Pancreas (tissue), 10 donors: ENCODE measurements around the gene C1QTNF5. TPM values are rescaled to one million over a fixed set of nuclear protein-coding genes. Genes with fewer than 3 reads are reported as not detected.
A peak's percentile ranks its signal among the peaks of the same experiment; 100 is the strongest.

Experiments
- ATAC-seq, 4 donors: fragments of 200-7000 bp; cut with Tn5 transposase; one replicate each; pipeline versions ENCODE4 v1.8.0 to v1.9.1; 2020; ENCODE audit warnings: mild to moderate bottlenecking in 4 of 4, moderate library complexity in 4 of 4
- DNase-seq, 6 donors: peaks; one replicate each; pipeline ENCODE4 v3.0.0-alpha.2; 2020
- FAIRE-seq: peaks from 2 replicates; lab custom pipeline; 2012; peaks lifted over from hg19 to GRCh38; lab: Jason Lieb, UNC
- H3K27ac ChIP-seq, 4 donors: fragments of 200-600 bp; sonication (generic); 1 replicate in 3 of 4; 2 replicates in 1 of 4; pipeline versions ENCODE4 v1.5.0 to v1.8.0; 2020
- H3K27me3 ChIP-seq, 4 donors: fragments of 200-600 bp; one replicate each; pipeline ENCODE4 v1.8.0; 2021
- H3K36me3 ChIP-seq, 3 donors: fragments of 200-600 bp; sonication (generic) in 1 of 3; one replicate each; pipeline versions ENCODE4 v1.5.0 to v1.8.0; 2020 to 2021
- H3K4me1 ChIP-seq, 3 donors: fragments of 200-600 bp; one replicate each; pipeline ENCODE4 v1.8.0; 2021
- H3K4me3 ChIP-seq, 4 donors: fragments of 200-600 bp; sonication (generic) in 2 of 4; one replicate each; pipeline versions ENCODE4 v1.5.0 to v1.8.0; 2020 to 2021
- H3K9me3 ChIP-seq, 4 donors: fragments of 200-600 bp; one replicate each; pipeline ENCODE4 v1.8.0; 2021
- CTCF ChIP-seq, 4 donors: fragments of 200-600 bp; sonication (generic) in 3 of 4; IDR thresholded peaks; one replicate each; pipeline versions ENCODE4 v1.5.0 to v1.8.0; 2021; ENCODE audit warnings: antibody characterized with exemption in 4 of 4
- WGBS, 2 donors: extraction: QIAGEN DNeasy Blood & Tissue Kit; methylation state at CpG; one replicate each; pipeline ENCODE4 v1.1.7; 2013; 5-methylcytosine and 5-hydroxymethylcytosine counted together
- intact Hi-C, 3 donors: fragments of 100-400 bp; cut with DNase I; formaldehyde crosslinking; loops; one replicate each; pipeline versions ENCODE4 v1.11.1 to v1.14.2; 2022
- polyA plus RNA-seq, 2 donors: library from polyadenylated mRNA; stranded (reverse); fragments of 200-250 nt; gene quantifications; one replicate each; pipeline ENCODE4 v1.2.3, GENCODE V29; 2013
- total RNA-seq, 6 donors: library from RNA; stranded (reverse); fragmentation: NEBNext Ultra II Directional in 4 of 6; extraction: Animal tissue kit (Norgen Biotek cat#: 25700) in 4 of 6; gene quantifications; one replicate each; pipeline versions ENCODE4 v1.2.1 to v1.2.4, GENCODE V29; 2021 to 2023
- donor health status: healthy with polysubstance abuse.
- donor health status: DM: no; HTN: no; CAD: no; lungs with moderate emphysema.
- donor health status: DM: no; HTN: no; CAD: no.
- donor health status: control.
- donor health status: control.
- donor health status: Bipolar disorder and iron deficiency.
- donor health status: DM: yes; HTN: yes; CAD: no.
- donor health status: DM: no; HTN: no; CAD: no.
- donor health status: DM: no; HTN: no; CAD: no.
- donor health status: DM: yes; HTN: yes; CAD: no.

The C1QTNF5 gene
- total and polyA plus RNA-seq, 8 donors, result 6.7 to 27.9 (median 15.7) TPM

GRCh38 chr11:119375337-119376196, 34.9 kb upstream of the C1QTNF5 start:
- Histone ChIP-seq H3K36me3 (no peaks in the 10 kb centered on the region), H3K27me3 (no peaks in the 10 kb centered on the region), H3K4me3 (no peak overlapping the region), H3K4me1 (peaks cover 5 to 18% (median 10%) of the 10 kb centered on the region in 3 donors), H3K9me3 (no peaks in the 10 kb centered on the region), H3K27ac (peak overlapping the region; percentile 78 to 87 (median 84))
- WGBS, 2 donors, result 56 to 63% methylated on average over 13 to 14 of the region's 14 CpGs
- ATAC-seq (peak; percentile 40 to 50 (median 42)), FAIRE-seq (no peak), DNase-seq (peak in 3 of 6 donors; percentile 66 to 71 (median 68))
- intact Hi-C loops, result loop anchor here in 2 of 3 donors (5.0 to 10.0 kb wide), 2 partner anchors 38 to 51 kb away; no protein-coding TSS in a partner anchor
- TF ChIP-seq CTCF (IDR thresholded peaks at IDR 0.05), result no peak

DNA sequence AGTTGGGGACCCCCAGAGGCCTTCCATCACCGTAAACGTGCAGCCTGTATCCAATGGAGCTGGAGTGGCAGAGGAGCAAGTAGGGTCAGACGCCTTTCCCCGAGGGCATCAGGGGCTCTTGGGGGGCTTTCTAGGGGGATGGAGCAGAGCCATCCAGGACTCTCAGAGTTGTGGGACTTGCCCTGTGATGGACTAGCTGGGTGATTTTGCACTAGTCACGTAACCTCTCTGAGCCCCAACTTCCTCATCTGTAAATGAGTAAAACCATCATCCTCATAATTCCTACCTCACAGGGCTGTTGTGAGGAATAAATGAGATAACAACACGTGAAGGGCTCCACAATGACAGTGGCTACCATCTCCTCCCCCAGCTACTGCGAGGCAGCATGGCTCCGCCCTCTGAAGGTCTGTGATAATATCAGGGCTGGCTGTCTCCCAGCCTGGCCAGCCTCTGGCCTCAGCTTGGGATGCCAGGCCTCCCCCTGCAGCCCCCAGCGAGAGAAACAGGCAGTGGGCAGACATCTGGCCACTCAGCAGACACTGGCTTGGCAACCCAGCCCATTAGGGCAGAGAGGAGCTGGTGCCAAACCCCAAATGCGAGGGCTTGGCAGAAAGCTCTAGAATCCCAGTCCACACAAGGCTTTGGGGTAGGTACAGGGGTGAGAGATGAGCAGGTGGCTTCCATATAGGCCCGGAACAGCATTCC, 34.1 kb upstream of the C1QTNF5 start:
- Histone ChIP-seq H3K9me3 (no peaks in the 10 kb centered on the region), H3K27ac (peak overlapping the region; percentile 78 to 87 (median 84)), H3K4me3 (no peak overlapping the region), H3K27me3 (no peaks in the 10 kb centered on the region), H3K36me3 (no peaks in the 10 kb centered on the region), H3K4me1 (peaks cover 4 to 24% (median 14%) of the 10 kb centered on the region in 3 donors)
- intact Hi-C loops, result loop anchor here in 2 of 3 donors (5.0 to 10.0 kb wide), 2 partner anchors 37 to 50 kb away; no protein-coding TSS in a partner anchor
- ATAC-seq (no peak), DNase-seq (no peak), FAIRE-seq (no peak)
- WGBS, 2 donors, result 37 to 42% methylated on average over 11 of the region's 11 CpGs
- TF ChIP-seq CTCF (IDR thresholded peaks at IDR 0.05), result no peak

- Histone ChIP-seq H3K4me1 (peaks cover 9 to 30% (median 21%) of the 10 kb centered on the region in 3 donors), H3K36me3 (no peaks in the 10 kb centered on the region), H3K4me3 (no peak overlapping the region), H3K27me3 (no peaks in the 10 kb centered on the region), H3K9me3 (no peaks in the 10 kb centered on the region), H3K27ac (no peak overlapping the region)
- DNase-seq (peak; percentile 67 to 90 (median 86)), FAIRE-seq (no peak), ATAC-seq (peak; percentile 39 to 76 (median 68))
- TF ChIP-seq CTCF (IDR thresholded peaks at IDR 0.05), result peak; percentile 90 to 94 (median 92)
- intact Hi-C loops, result loop anchor here in 1 of 3 donors (10.0 kb wide), 1 partner anchor 49 kb away; no protein-coding TSS in a partner anchor
- 44 to 46% methylated on average over 5 of the region's 5 CpGs for WGBS, 2 donors
These were observed 33.4 kb upstream of the C1QTNF5 start for GRCh38 chr11:119373921-119374631.

GRCh38 chr11:119373059-119373920, 32.6 kb upstream of the C1QTNF5 start:
- FAIRE-seq (no peak), ATAC-seq (no peak), DNase-seq (peak in 2 of 6 donors; percentile 60 to 78)
- WGBS, 2 donors, result 67 to 68% methylated on average over 23 of the region's 23 CpGs
- H3K27me3 ChIP-seq, result no peaks in the 10 kb centered on the region
- no peaks in the 10 kb centered on the region for H3K9me3 ChIP-seq
- H3K4me1 ChIP-seq, result peaks cover 12 to 34% (median 28%) of the 10 kb centered on the region in 3 donors
- TF ChIP-seq CTCF (IDR thresholded peaks at IDR 0.05), result no peak
- H3K36me3 ChIP-seq, result no peaks in the 10 kb centered on the region
- no peak overlapping the region for H3K27ac ChIP-seq
- no peak overlapping the region for H3K4me3 ChIP-seq
- intact Hi-C loops, result loop anchor here in 1 of 3 donors (10.0 kb wide), 1 partner anchor 48 kb away; no protein-coding TSS in a partner anchor
